GM06990 (cell line): ENCODE data around the gene TSGA10IP.
"Not testable (repeated sequence)": the region's sequence is repeated elsewhere in the genome, so short reads cannot be mapped to it uniquely, and the experiment has no call there.

Experiments used
- DNase-seq: peaks from one replicate; pipeline ENCODE4 v3.0.0-alpha.2; 2011; ENCODE audit not compliant: insufficient read length; ENCODE audit errors: extremely low read depth
- H3K27me3 ChIP-seq: replicated peaks from 2 replicates; pipeline ENCODE4 v1.6.0; 2011; ENCODE audit warnings: low read length; ENCODE audit not compliant: control insufficient read depth, insufficient read depth
- H3K36me3 ChIP-seq: 2 replicates; pipeline ENCODE4 v1.5.1; 2011; ENCODE audit warnings: low read length; ENCODE audit not compliant: control insufficient read depth, insufficient read depth
- H3K4me3 ChIP-seq: replicated peaks from 2 replicates; pipeline ENCODE4 v1.5.1; 2011; ENCODE audit warnings: low read depth, mild to moderate bottlenecking, control low read depth, low read length
- TF ChIP-seq, protein P1 (sequence below): IDR thresholded peaks from 2 replicates; pipeline ENCODE4 v1.5.1; 2011; ENCODE audit warnings: low read length, control low read depth, mild to moderate bottlenecking, inconsistent platforms; ENCODE audit not compliant: insufficient read depth, poor library complexity, severe bottlenecking

The TSGA10IP gene

GRCh38 chr11:65944767-65945166 lies 513 bp upstream of the TSGA10IP start:
- Histone ChIP-seq H3K4me3 (no peak overlapping the region), H3K27me3 (no peaks in the 10 kb centered on the region), H3K36me3 (no peaks in the 10 kb centered on the region)
- DNase-seq = no peak
- TF ChIP-seq, protein P1, sequence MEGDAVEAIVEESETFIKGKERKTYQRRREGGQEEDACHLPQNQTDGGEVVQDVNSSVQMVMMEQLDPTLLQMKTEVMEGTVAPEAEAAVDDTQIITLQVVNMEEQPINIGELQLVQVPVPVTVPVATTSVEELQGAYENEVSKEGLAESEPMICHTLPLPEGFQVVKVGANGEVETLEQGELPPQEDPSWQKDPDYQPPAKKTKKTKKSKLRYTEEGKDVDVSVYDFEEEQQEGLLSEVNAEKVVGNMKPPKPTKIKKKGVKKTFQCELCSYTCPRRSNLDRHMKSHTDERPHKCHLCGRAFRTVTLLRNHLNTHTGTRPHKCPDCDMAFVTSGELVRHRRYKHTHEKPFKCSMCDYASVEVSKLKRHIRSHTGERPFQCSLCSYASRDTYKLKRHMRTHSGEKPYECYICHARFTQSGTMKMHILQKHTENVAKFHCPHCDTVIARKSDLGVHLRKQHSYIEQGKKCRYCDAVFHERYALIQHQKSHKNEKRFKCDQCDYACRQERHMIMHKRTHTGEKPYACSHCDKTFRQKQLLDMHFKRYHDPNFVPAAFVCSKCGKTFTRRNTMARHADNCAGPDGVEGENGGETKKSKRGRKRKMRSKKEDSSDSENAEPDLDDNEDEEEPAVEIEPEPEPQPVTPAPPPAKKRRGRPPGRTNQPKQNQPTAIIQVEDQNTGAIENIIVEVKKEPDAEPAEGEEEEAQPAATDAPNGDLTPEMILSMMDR = no peak

- H3K4me3 ChIP-seq = no peak overlapping the region
These were observed 770 bp downstream of the TSGA10IP start for GRCh38 chr11:65945941-65946558.

GRCh38 chr11:65946655-65947054 lies 1.4 kb downstream of the TSGA10IP start:
- H3K36me3 ChIP-seq = no peaks in the 10 kb centered on the region
- no peak for DNase-seq
- TF ChIP-seq, protein P1 = no peak
- no peak overlapping the region for H3K4me3 ChIP-seq
- H3K27me3 ChIP-seq = no peaks in the 10 kb centered on the region

More at GRCh38 chr11:65945941-65946558, 770 bp downstream of the TSGA10IP start:
- Histone ChIP-seq H3K27me3 (no peaks in the 10 kb centered on the region), H3K36me3 (no peaks in the 10 kb centered on the region)
- no peak for DNase-seq
- TF ChIP-seq, protein P1 = no peak

GRCh38 chr11:65947133-65947532 lies 1.9 kb downstream of the TSGA10IP start:
- DNase-seq = no peak
- TF ChIP-seq, protein P1 = no peak

DNA sequence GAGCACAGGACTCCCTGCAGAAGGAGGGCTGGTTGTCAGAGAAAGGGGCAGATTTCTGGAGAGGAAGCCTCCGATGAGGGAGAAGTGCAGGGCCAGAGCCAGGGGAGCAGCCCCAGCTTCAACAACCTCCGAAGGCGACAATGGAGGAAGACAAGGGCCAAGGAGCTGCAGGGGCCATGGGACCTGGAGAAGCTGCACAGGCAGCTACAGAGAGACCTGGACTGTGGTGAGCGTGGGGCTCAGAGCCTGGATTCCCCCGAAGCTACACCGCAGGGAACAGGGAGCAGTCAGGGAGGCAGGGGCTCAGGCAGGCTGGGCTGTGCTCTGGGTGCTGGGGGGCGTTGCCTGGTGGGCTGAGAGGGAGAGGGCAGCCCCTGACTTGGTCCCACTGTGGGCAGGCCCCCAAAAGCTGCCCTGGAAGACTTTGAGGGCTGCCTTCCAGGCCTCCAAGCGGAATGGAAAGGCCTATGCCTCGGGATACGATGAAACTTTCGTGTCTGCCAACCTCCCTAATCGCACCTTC lies 2.4 kb downstream of the TSGA10IP start:
- TF ChIP-seq, protein P1 = no peak
- Histone ChIP-seq H3K4me3 (no peak overlapping the region), H3K27me3 (no peaks in the 10 kb centered on the region), H3K36me3 (no peaks in the 10 kb centered on the region)
- DNase-seq = no peak

More at GRCh38 chr11:65947133-65947532, 1.9 kb downstream of the TSGA10IP start:
- H3K27me3 ChIP-seq = no peaks in the 10 kb centered on the region
- H3K4me3 ChIP-seq = no peak overlapping the region
- H3K36me3 ChIP-seq = no peaks in the 10 kb centered on the region

- H3K27me3 ChIP-seq, H3K36me3 ChIP-seq, H3K4me3 ChIP-seq, DNase-seq: not testable (repeated sequence)
These were observed 5.4 kb downstream of the TSGA10IP start for GRCh38 chr11:65950711-65951110.

GRCh38 chr11:65951641-65952040 lies 6.4 kb downstream of the TSGA10IP start:
- not testable (repeated sequence) for H3K4me3 ChIP-seq, H3K27me3 ChIP-seq, DNase-seq, H3K36me3 ChIP-seq
